Inflammatory macrophage treated with lipopolysaccharide for 4 hours (primary cell): ENCODE data around the gene XPA.
"Not testable (repeated sequence)": the region's sequence is repeated elsewhere in the genome, so short reads cannot be mapped to it uniquely, and the experiment has no call there.

Source experiments
- DNase-seq: peaks from one replicate; pipeline ENCODE4 v3.0.0-alpha.2; 2020

The XPA gene

GRCh38 chr9:97703437-97704344 lies 6.6 kb upstream of the XPA start:
- DNase-seq, result peak; percentile 20

GRCh38 chr9:97699824-97700223 lies 2.7 kb upstream of the XPA start:
- not testable (repeated sequence) for DNase-seq

GRCh38 chr9:97699281-97699680 lies 2.1 kb upstream of the XPA start:
- peak; percentile 44 for DNase-seq

- no peak for DNase-seq
Observed at GRCh38 chr9:97698865-97699264, 1.7 kb upstream of the XPA start.

- DNase-seq, result no peak
Observed at GRCh38 chr9:97697837-97698236, 697 bp upstream of the XPA start.

- DNase-seq, result peak; percentile 50
Observed at GRCh38 chr9:97695995-97696802, 941 bp downstream of the XPA start.

- DNase-seq, result no peak
Observed at GRCh38 chr9:97695390-97695789, 1.8 kb downstream of the XPA start.

GRCh38 chr9:97694769-97695168 lies 2.4 kb downstream of the XPA start:
- DNase-seq, result peak; percentile 29

- DNase-seq, result no peak
Observed at GRCh38 chr9:97689401-97690180, 7.5 kb downstream of the XPA start.

GRCh38 chr9:97688654-97689053 lies 8.5 kb downstream of the XPA start:
- no peak for DNase-seq

GRCh38 chr9:97682242-97682641 lies 14.9 kb downstream of the XPA start:
- no peak for DNase-seq

GRCh38 chr9:97675655-97676054 lies 21.5 kb downstream of the XPA start:
- no peak for DNase-seq

GRCh38 chr9:97673922-97674321 lies 23.2 kb downstream of the XPA start:
- DNase-seq, result no peak

GRCh38 chr9:97672403-97672802 lies 24.7 kb downstream of the XPA start:
- DNase-seq, result no peak

- DNase-seq, result no peak
Observed at GRCh38 chr9:97670586-97670985, 26.6 kb downstream of the XPA start.

- no peak for DNase-seq
Observed at GRCh38 chr9:97668485-97668884, 28.7 kb downstream of the XPA start.

- DNase-seq, result peak; percentile 9
Observed at GRCh38 chr9:97666907-97667686, 30.0 kb downstream of the XPA start.

- DNase-seq, result no peak
Observed at GRCh38 chr9:97665742-97666141, 31.4 kb downstream of the XPA start.

- no peak for DNase-seq
Observed at GRCh38 chr9:97660847-97661246, 36.3 kb downstream of the XPA start.

GRCh38 chr9:97660340-97660739 lies 36.8 kb downstream of the XPA start:
- peak; percentile 62 for DNase-seq

GRCh38 chr9:97659771-97660170 lies 37.4 kb downstream of the XPA start:
- peak; percentile 50 for DNase-seq

GRCh38 chr9:97658707-97659106 lies 38.4 kb downstream of the XPA start:
- no peak for DNase-seq
